ENCODE measurements around the gene ACOX3. TPM values are rescaled to one million over a fixed set of nuclear protein-coding genes. Genes with fewer than 3 reads are reported as not detected.

ACOX3 gene
- total and polyA plus RNA-seq, 4 donors = 11.4 to 24.6 (median 13.6) TPM

DNA sequence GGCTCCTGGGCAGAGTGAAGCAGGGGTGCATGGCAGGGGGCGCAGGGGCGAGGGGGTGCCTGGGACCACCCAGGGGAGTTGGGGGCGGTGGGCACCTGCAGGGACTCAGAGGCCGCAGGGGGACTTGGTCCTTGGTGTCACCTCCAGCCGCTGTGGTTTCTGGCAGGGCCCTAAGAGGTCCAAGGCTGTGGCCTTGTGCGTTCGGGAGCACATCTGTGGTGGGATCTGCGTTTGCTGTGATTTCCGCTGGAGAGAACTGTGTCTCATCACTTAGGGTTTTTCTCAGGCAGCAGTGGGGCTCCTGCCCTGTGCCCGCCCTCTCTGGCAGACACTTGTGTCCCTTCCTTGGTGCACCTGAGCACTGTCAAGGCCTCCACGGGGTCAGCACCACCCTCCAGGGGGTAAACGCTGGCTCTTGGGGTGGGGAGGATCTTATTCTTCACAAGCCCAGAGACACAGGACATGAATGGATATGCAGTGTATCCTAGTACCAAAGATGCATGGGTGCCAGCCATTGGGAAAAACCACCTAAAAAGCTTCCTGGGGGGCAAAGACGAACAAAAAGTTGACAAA, 66.5 kb downstream of the ACOX3 start:
- no peak overlapping the region for H3K4me3 ChIP-seq (ENCODE audit: low read depth in 1 of 3, low read length in 3 of 3)
- 91% methylated on average over 13 of the region's 13 CpGs for WGBS
- TF ChIP-seq, protein P1, sequence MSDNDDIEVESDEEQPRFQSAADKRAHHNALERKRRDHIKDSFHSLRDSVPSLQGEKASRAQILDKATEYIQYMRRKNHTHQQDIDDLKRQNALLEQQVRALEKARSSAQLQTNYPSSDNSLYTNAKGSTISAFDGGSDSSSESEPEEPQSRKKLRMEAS (IDR thresholded peaks at IDR 0.05) = no peak
- TF ChIP-seq JUND (IDR thresholded peaks at IDR 0.05) (no peak), EGR1 (IDR thresholded peaks at IDR 0.05; ENCODE audit: low read depth in 2 of 2) (no peak), GABPA (IDR thresholded peaks at IDR 0.05 in 1 of 2, conservative IDR thresholded peaks at IDR 0.05 in 1 of 2) (no peak), TAF1 (conservative IDR thresholded peaks at IDR 0.05) (no peak), RXRA (IDR thresholded peaks at IDR 0.05) (no peak), RAD21 (IDR thresholded peaks at IDR 0.05) (no peak), YY1 (IDR thresholded peaks at IDR 0.05) (no peak)
- TF ChIP-seq, protein P2, sequence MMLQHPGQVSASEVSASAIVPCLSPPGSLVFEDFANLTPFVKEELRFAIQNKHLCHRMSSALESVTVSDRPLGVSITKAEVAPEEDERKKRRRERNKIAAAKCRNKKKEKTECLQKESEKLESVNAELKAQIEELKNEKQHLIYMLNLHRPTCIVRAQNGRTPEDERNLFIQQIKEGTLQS (IDR thresholded peaks at IDR 0.05) = no peak
- TF ChIP-seq, protein P3, sequence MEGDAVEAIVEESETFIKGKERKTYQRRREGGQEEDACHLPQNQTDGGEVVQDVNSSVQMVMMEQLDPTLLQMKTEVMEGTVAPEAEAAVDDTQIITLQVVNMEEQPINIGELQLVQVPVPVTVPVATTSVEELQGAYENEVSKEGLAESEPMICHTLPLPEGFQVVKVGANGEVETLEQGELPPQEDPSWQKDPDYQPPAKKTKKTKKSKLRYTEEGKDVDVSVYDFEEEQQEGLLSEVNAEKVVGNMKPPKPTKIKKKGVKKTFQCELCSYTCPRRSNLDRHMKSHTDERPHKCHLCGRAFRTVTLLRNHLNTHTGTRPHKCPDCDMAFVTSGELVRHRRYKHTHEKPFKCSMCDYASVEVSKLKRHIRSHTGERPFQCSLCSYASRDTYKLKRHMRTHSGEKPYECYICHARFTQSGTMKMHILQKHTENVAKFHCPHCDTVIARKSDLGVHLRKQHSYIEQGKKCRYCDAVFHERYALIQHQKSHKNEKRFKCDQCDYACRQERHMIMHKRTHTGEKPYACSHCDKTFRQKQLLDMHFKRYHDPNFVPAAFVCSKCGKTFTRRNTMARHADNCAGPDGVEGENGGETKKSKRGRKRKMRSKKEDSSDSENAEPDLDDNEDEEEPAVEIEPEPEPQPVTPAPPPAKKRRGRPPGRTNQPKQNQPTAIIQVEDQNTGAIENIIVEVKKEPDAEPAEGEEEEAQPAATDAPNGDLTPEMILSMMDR (IDR thresholded peaks at IDR 0.05; ENCODE audit: low read depth, low read length, missing input control) = no peak
- peaks cover 0 to 5% (median 0%) of the 10 kb centered on the region in 4 donors for H3K36me3 ChIP-seq (ENCODE audit: control insufficient read depth in 4 of 4, insufficient read depth in 3 of 4, low read depth in 1 of 4, low read length in 3 of 4)
- H3K27ac ChIP-seq (ENCODE audit: low read depth in 1 of 2, low read length in 2 of 2) = no peak overlapping the region
- no peak for DNase-seq (ENCODE audit: low spot score)
- no peaks in the 10 kb centered on the region for H3K4me1 ChIP-seq (ENCODE audit: control insufficient read depth in 4 of 4, insufficient read depth in 4 of 4, low read length in 3 of 4)
- no peaks in the 10 kb centered on the region for H3K9me3 ChIP-seq (ENCODE audit: control insufficient read depth in 4 of 4, low read length in 3 of 4)
- no peak overlapping the region for H3K9ac ChIP-seq (ENCODE audit: low read depth in 1 of 2, low read length in 2 of 2)
- H3K27me3 ChIP-seq (ENCODE audit: control insufficient read depth in 4 of 4, insufficient read depth in 4 of 4, low read length in 3 of 4) = no peaks in the 10 kb centered on the region

DNA sequence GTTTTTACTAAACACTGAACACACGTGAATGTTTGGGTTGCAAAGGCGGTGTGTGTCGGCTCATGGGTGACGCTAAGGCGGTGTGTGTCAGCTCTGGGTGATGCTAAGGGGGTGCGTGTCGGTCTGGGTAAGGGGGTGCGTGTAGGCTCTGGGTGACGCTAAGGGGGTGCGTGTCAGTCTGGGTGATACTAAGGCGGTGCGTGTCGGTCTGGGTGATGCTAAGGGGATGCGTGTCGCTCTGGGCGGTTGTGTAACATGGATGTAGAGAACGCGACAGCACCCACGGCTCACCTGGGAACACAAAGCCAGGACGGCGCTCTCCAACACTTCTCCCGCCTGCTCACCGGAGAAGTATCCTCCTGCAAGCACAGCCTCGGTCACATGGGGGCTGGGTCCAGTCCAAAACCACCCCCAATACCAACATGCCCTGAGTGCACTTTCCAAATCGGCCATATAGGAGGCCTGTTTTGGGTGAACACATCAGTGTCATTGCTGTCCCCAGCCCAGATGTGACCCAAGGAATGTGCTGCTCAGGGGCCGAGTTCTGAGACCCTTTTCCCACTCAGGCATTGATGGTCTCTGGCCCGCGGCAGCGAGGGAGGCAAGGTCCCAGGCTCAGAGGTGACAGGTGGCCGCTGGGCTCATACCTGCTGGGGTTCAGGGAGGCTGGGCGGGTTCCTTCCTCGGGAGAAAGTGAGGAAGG, 67.1 kb downstream of the ACOX3 start:
- TF ChIP-seq SP1 (IDR thresholded peaks at IDR 0.05) = no peak
- TF ChIP-seq GABPA (IDR thresholded peaks at IDR 0.05 in 1 of 2, conservative IDR thresholded peaks at IDR 0.05 in 1 of 2) = no peak
- TF ChIP-seq, protein P4, sequence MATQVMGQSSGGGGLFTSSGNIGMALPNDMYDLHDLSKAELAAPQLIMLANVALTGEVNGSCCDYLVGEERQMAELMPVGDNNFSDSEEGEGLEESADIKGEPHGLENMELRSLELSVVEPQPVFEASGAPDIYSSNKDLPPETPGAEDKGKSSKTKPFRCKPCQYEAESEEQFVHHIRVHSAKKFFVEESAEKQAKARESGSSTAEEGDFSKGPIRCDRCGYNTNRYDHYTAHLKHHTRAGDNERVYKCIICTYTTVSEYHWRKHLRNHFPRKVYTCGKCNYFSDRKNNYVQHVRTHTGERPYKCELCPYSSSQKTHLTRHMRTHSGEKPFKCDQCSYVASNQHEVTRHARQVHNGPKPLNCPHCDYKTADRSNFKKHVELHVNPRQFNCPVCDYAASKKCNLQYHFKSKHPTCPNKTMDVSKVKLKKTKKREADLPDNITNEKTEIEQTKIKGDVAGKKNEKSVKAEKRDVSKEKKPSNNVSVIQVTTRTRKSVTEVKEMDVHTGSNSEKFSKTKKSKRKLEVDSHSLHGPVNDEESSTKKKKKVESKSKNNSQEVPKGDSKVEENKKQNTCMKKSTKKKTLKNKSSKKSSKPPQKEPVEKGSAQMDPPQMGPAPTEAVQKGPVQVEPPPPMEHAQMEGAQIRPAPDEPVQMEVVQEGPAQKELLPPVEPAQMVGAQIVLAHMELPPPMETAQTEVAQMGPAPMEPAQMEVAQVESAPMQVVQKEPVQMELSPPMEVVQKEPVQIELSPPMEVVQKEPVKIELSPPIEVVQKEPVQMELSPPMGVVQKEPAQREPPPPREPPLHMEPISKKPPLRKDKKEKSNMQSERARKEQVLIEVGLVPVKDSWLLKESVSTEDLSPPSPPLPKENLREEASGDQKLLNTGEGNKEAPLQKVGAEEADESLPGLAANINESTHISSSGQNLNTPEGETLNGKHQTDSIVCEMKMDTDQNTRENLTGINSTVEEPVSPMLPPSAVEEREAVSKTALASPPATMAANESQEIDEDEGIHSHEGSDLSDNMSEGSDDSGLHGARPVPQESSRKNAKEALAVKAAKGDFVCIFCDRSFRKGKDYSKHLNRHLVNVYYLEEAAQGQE (IDR thresholded peaks at IDR 0.05) = no peak
- TF ChIP-seq RAD21 (IDR thresholded peaks at IDR 0.05) = no peak
- TF ChIP-seq, protein P2 (IDR thresholded peaks at IDR 0.05) = no peak
- no peak for TF ChIP-seq FOXA2 (IDR thresholded peaks at IDR 0.05)
- TF ChIP-seq HNF4G (IDR thresholded peaks at IDR 0.05) = no peak
- no peak for TF ChIP-seq EGR1 (IDR thresholded peaks at IDR 0.05; ENCODE audit: low read depth in 2 of 2)
- TF ChIP-seq HNF4A (conservative IDR thresholded peaks at IDR 0.05) = no peak
- TF ChIP-seq YY1 (IDR thresholded peaks at IDR 0.05) = no peak
- TF ChIP-seq, protein P3 (IDR thresholded peaks at IDR 0.05; ENCODE audit: low read depth, low read length, missing input control) = no peak
- Histone ChIP-seq H3K36me3 (ENCODE audit: control insufficient read depth in 4 of 4, insufficient read depth in 3 of 4, low read depth in 1 of 4, low read length in 3 of 4) (peaks cover 0 to 3% (median 0%) of the 10 kb centered on the region in 4 donors), H3K27ac (ENCODE audit: low read depth in 1 of 2, low read length in 2 of 2) (no peak overlapping the region), H3K9ac (ENCODE audit: low read depth in 1 of 2, low read length in 2 of 2) (no peak overlapping the region), H3K27me3 (ENCODE audit: control insufficient read depth in 4 of 4, insufficient read depth in 4 of 4, low read length in 3 of 4) (no peaks in the 10 kb centered on the region), H3K4me3 (ENCODE audit: low read depth in 1 of 3, low read length in 3 of 3) (no peak overlapping the region), H3K4me1 (ENCODE audit: control insufficient read depth in 4 of 4, insufficient read depth in 4 of 4, low read length in 3 of 4) (no peaks in the 10 kb centered on the region), H3K9me3 (ENCODE audit: control insufficient read depth in 4 of 4, low read length in 3 of 4) (no peaks in the 10 kb centered on the region)
- DNase-seq (ENCODE audit: low spot score) = no peak
- WGBS = 95% methylated on average over 32 of the region's 32 CpGs

All from liver (tissue), 9 donors.